GM19372 (cell line): ENCODE results near the gene ATR.
"Not testable (repeated sequence)": the region's sequence is repeated elsewhere in the genome, so short reads cannot be mapped to it uniquely, and the experiment has no call there.

Experiments
- ATAC-seq: cut with Tn5 transposase; IDR thresholded peaks from one replicate; pipeline ENCODE4 v1.9.1; 2021; ENCODE audit warnings: mild to moderate bottlenecking, low read depth, moderate library complexity; ENCODE audit not compliant: unreplicated experiment

The ATR gene

GRCh38 chr3:142459929-142460328, 118.6 kb downstream of the ATR start:
- no peak for ATAC-seq

- ATAC-seq = no peak
These were observed 119.4 kb downstream of the ATR start for GRCh38 chr3:142459096-142459495.

GRCh38 chr3:142450881-142451280, 127.7 kb downstream of the ATR start:
- no peak for ATAC-seq

- no peak for ATAC-seq
These were observed 128.3 kb downstream of the ATR start for GRCh38 chr3:142450189-142450588.

GRCh38 chr3:142447852-142448823, 130.4 kb downstream of the ATR start, which contains the start of gene XRN1:
Gene XRN1, minus strand, starts transcription at chr3:142448037. Its CDS starts 93 bp downstream, at chr3:142447944.
- ATAC-seq = peak; percentile 87

- ATAC-seq = peak; percentile 26
These were observed 131.2 kb downstream of the ATR start for GRCh38 chr3:142447301-142447851.

GRCh38 chr3:142445816-142446254, 132.7 kb downstream of the ATR start:
- peak; percentile 49 for ATAC-seq

GRCh38 chr3:142444343-142444742, 134.2 kb downstream of the ATR start:
- no peak for ATAC-seq

- not testable (repeated sequence) for ATAC-seq
These were observed 135.5 kb downstream of the ATR start for GRCh38 chr3:142443060-142443459.

- ATAC-seq = not testable (repeated sequence)
These were observed 138.9 kb downstream of the ATR start for GRCh38 chr3:142439499-142440220.

GRCh38 chr3:142438096-142438495, 140.4 kb downstream of the ATR start:
- ATAC-seq = not testable (repeated sequence)

GRCh38 chr3:142436951-142437585, 141.5 kb downstream of the ATR start:
- no peak for ATAC-seq

GRCh38 chr3:142434503-142434902, 144.0 kb downstream of the ATR start:
- ATAC-seq = no peak

GRCh38 chr3:142433110-142433509, 145.4 kb downstream of the ATR start:
- ATAC-seq = peak; percentile 56

- no peak for ATAC-seq
These were observed 149.0 kb downstream of the ATR start for GRCh38 chr3:142429582-142429981.

- ATAC-seq = no peak
These were observed 153.8 kb downstream of the ATR start for GRCh38 chr3:142424754-142425153.

- no peak for ATAC-seq
These were observed 159.5 kb downstream of the ATR start for GRCh38 chr3:142418926-142419592.

GRCh38 chr3:142417302-142417701, 161.2 kb downstream of the ATR start:
- no peak for ATAC-seq

GRCh38 chr3:142400537-142400936, 178.0 kb downstream of the ATR start:
- not testable (repeated sequence) for ATAC-seq
